IMR-90 (cell line): Measurements from ENCODE around the gene VILL. TPM values are rescaled to one million over a fixed set of nuclear protein-coding genes. Genes with fewer than 3 reads are reported as not detected.

Experiments used
- ATAC-seq: fragments of 200-7000 bp; cut with Tn5 transposase; 2 replicates; pipeline ENCODE4 v1.9.1; 2020; ENCODE audit warnings: low read depth, mild to moderate bottlenecking, moderate library complexity
- BruUV-seq: library from RNA; stranded (reverse); fragments of 400-500 nt; replicated peaks from 2 replicates; lab custom pipeline; 2021; lab: Mats Ljungman, UMichigan
- CTCF ChIA-PET: fragments of 300-600 bp; formaldehyde crosslinking; extraction: SDS; loops from one replicate; lab custom pipeline; 2021; ENCODE audit warnings: antibody characterized with exemption; lab: Yijun Ruan, JAX
- POLR2A ChIA-PET: fragments of 300-600 bp; sonication (Branson Sonifier 250); formaldehyde crosslinking; loops from one replicate; lab custom pipeline; 2022; ENCODE audit warnings: antibody characterized with exemption; ENCODE audit not compliant: unreplicated experiment; lab: Charles Lee
- DNase-seq: peaks from one replicate; pipeline ENCODE4 v3.0.0; 2013
- H2AFZ ChIP-seq: replicated peaks from 2 replicates; pipeline ENCODE3; 2013; ENCODE audit warnings: low read length, mild to moderate bottlenecking; ENCODE audit not compliant: poor library complexity
- H2AK5ac ChIP-seq: 2 replicates; pipeline ENCODE4 v1.6.1; 2013; ENCODE audit warnings: low read depth, low read length, inconsistent platforms
- H2AK9ac ChIP-seq: replicated peaks from 2 replicates; pipeline ENCODE3; 2013; ENCODE audit warnings: mild to moderate bottlenecking, low read depth, low read length, moderate library complexity; ENCODE audit not compliant: poor library complexity
- H2BK120ac ChIP-seq: 2 replicates; pipeline ENCODE4 v1.6.1; 2013; ENCODE audit warnings: low read depth, low read length, inconsistent platforms
- H2BK15ac ChIP-seq: 3 replicates; pipeline ENCODE4 v1.6.1; 2013; ENCODE audit warnings: low read depth, low read length, inconsistent platforms
- H2BK20ac ChIP-seq: 2 replicates; pipeline ENCODE4 v1.6.1; 2013; ENCODE audit warnings: low read depth, mild to moderate bottlenecking, inconsistent platforms, low read length, moderate library complexity
- H2BK5ac ChIP-seq: 2 replicates; pipeline ENCODE4 v1.6.1; 2013; ENCODE audit warnings: mild to moderate bottlenecking, low read depth, low read length, inconsistent platforms; ENCODE audit not compliant: poor library complexity, severe bottlenecking
- H3K14ac ChIP-seq: replicated peaks from 2 replicates; pipeline ENCODE4 v1.6.1; 2013; ENCODE audit warnings: low read depth, low read length, inconsistent platforms
- H3K18ac ChIP-seq: 2 replicates; pipeline ENCODE4 v1.6.1; 2013; ENCODE audit warnings: low read depth, low read length, control low read depth
- H3K23ac ChIP-seq: 2 replicates; pipeline ENCODE4 v1.6.1; 2013; ENCODE audit warnings: low read depth, low read length, inconsistent platforms
- H3K27ac ChIP-seq: 2 replicates; pipeline ENCODE4 v1.5.1; 2013; ENCODE audit warnings: mild to moderate bottlenecking, control low read depth, low read length; ENCODE audit not compliant: insufficient read depth
- H3K27me3 ChIP-seq: 2 replicates; pipeline ENCODE4 v1.6.1; 2013; ENCODE audit warnings: low read length; ENCODE audit not compliant: control insufficient read depth, insufficient read depth
- H3K36me3 ChIP-seq: 2 replicates; pipeline ENCODE4 v1.6.1; 2013; ENCODE audit warnings: low read length, mixed read lengths; ENCODE audit not compliant: control insufficient read depth, insufficient read depth
- H3K4ac ChIP-seq: 2 replicates; pipeline ENCODE4 v1.6.1; 2013; ENCODE audit warnings: low read depth, low read length, inconsistent platforms
- H3K4me1 ChIP-seq: 2 replicates; pipeline ENCODE4 v1.6.1; 2013; ENCODE audit warnings: low read length, mixed read lengths; ENCODE audit not compliant: control insufficient read depth, insufficient read depth
- H3K4me2 ChIP-seq: 2 replicates; pipeline ENCODE4 v1.6.1; 2013; ENCODE audit warnings: low read depth, mild to moderate bottlenecking, control low read depth, low read length, moderate library complexity
- H3K4me3 ChIP-seq: 2 replicates; pipeline ENCODE4 v1.5.1; 2013; ENCODE audit warnings: low read depth, mild to moderate bottlenecking, control low read depth, low read length, moderate library complexity; ENCODE audit not compliant: insufficient read depth
- H3K56ac ChIP-seq: 2 replicates; pipeline ENCODE4 v1.6.1; 2013; ENCODE audit warnings: low read length, inconsistent platforms; ENCODE audit not compliant: insufficient read depth; ENCODE audit errors: extremely low read depth
- H3K79me1 ChIP-seq, 2 experiments: 2 replicates each; pipeline ENCODE4 v1.6.1; 2013; ENCODE audit warnings: low read length in 2 of 2, inconsistent platforms in 1 of 2, low read depth in 1 of 2
- H3K9ac ChIP-seq: 2 replicates; pipeline ENCODE4 v1.6.1; 2013; ENCODE audit warnings: low read depth, low read length, control low read depth
- H3K9me1 ChIP-seq: 2 replicates; pipeline ENCODE4 v1.6.1; 2013; ENCODE audit warnings: low read length, inconsistent platforms; ENCODE audit not compliant: insufficient read depth
- H3K9me3 ChIP-seq: 2 replicates; pipeline ENCODE4 v1.6.1; 2013; ENCODE audit warnings: low read length; ENCODE audit not compliant: control insufficient read depth, insufficient read depth
- H4K20me1 ChIP-seq: 2 replicates; pipeline ENCODE4 v1.6.1; 2013; ENCODE audit warnings: low read length, inconsistent platforms; ENCODE audit not compliant: insufficient read depth
- H4K5ac ChIP-seq: 2 replicates; pipeline ENCODE4 v1.6.1; 2013; ENCODE audit warnings: mild to moderate bottlenecking, low read depth, low read length, control low read depth
- H4K8ac ChIP-seq, 2 experiments: 2 replicates each; pipeline ENCODE4 v1.6.1; 2013; ENCODE audit warnings: low read depth in 2 of 2, low read length in 2 of 2, control low read depth in 1 of 2, inconsistent platforms in 1 of 2
- H4K91ac ChIP-seq: 2 replicates; pipeline ENCODE4 v1.6.1; 2013; ENCODE audit warnings: low read depth, low read length, inconsistent platforms; ENCODE audit not compliant: insufficient read depth
- BHLHE40 ChIP-seq: fragments of 150-350 bp; IDR thresholded peaks from 2 replicates; pipeline ENCODE4 v1.6.1; 2016; ENCODE audit warnings: mild to moderate bottlenecking, low read depth, low read length
- CEBPB ChIP-seq: IDR thresholded peaks from 2 replicates; pipeline ENCODE4 v1.6.1; 2012; ENCODE audit warnings: low read depth, low read length, improper control_type of control experiment
- CHD1 ChIP-seq: IDR thresholded peaks from 2 replicates; pipeline ENCODE4 v1.6.1; 2012; ENCODE audit warnings: low read depth, low read length, improper control_type of control experiment
- FOS ChIP-seq: fragments of 150-350 bp; IDR thresholded peaks from 2 replicates; pipeline ENCODE4 v1.6.1; 2016; ENCODE audit warnings: low read depth, low read length
- MAFK ChIP-seq: IDR thresholded peaks from 2 replicates; pipeline ENCODE4 v1.6.1; 2012; ENCODE audit warnings: low read depth, low read length, improper control_type of control experiment
- MAZ ChIP-seq: IDR thresholded peaks from 2 replicates; pipeline ENCODE4 v1.6.1; 2012; ENCODE audit warnings: low read depth, mild to moderate bottlenecking, low read length, improper control_type of control experiment, moderate library complexity, borderline replicate concordance
- MXI1 ChIP-seq: IDR thresholded peaks from 2 replicates; pipeline ENCODE4 v1.6.1; 2012; ENCODE audit warnings: low read depth, mild to moderate bottlenecking, low read length, moderate library complexity, borderline replicate concordance
- NFE2L2 ChIP-seq: fragments of 150-350 bp; IDR thresholded peaks from 2 replicates; pipeline ENCODE4 v1.6.1; 2016; ENCODE audit warnings: low read depth, mild to moderate bottlenecking, low read length
- POLR2A ChIP-seq: IDR thresholded peaks from 2 replicates; pipeline ENCODE4 v1.6.1; 2012; ENCODE audit warnings: mild to moderate bottlenecking, low read depth, low read length
- RAD21 ChIP-seq: IDR thresholded peaks from 2 replicates; pipeline ENCODE4 v1.6.1; 2012; ENCODE audit warnings: low read length, improper control_type of control experiment
- RCOR1 ChIP-seq: IDR thresholded peaks from 2 replicates; pipeline ENCODE4 v1.6.1; 2012; ENCODE audit warnings: mild to moderate bottlenecking, low read length, improper control_type of control experiment; ENCODE audit not compliant: insufficient replicate concordance
- RFX5 ChIP-seq: IDR thresholded peaks from 2 replicates; pipeline ENCODE4 v1.8.0; 2012; ENCODE audit warnings: low read depth, mild to moderate bottlenecking, low read length, moderate library complexity
- SMC3 ChIP-seq: fragments of 150-350 bp; IDR thresholded peaks from 2 replicates; pipeline ENCODE4 v1.6.1; 2016; ENCODE audit warnings: low read depth, mild to moderate bottlenecking, antibody characterized with exemption, low read length, moderate library complexity
- WGBS, 2 experiments: methylation state at CpG; one replicate each; pipeline versions ENCODE4 v1.1.5 to v1.1.7; 2013; ENCODE audit warnings: missing lambda C conversion rate in 2 of 2; ENCODE audit not compliant: insufficient read length in 1 of 2; ENCODE audit errors: extremely low coverage in 2 of 2; 5-methylcytosine and 5-hydroxymethylcytosine counted together
- dilution Hi-C: fragments of 300-500 bp; cut with HindIII; formaldehyde crosslinking; loops from one replicate; pipeline ENCODE4 v1.14.3; 2018; ENCODE audit warnings: low sequenced_read_pairs; ENCODE audit not compliant: unreplicated experiment
- in situ Hi-C: fragments of 300-500 bp; cut with MboI; formaldehyde crosslinking; loops from 3 replicates; pipeline ENCODE4 v1.14.3; 2019; ENCODE audit warnings: low sequenced_read_pairs, inconsistent platforms, mixed read lengths
- intact Hi-C: fragments of 100-400 bp; cut with micrococcal nuclease; formaldehyde crosslinking; loops from 2 replicates; pipeline ENCODE4 v1.10.0; 2022
- polyA plus RNA-seq, 3 experiments: library from polyadenylated mRNA; depleted of rRNA; stranded (reverse); fragments of >200 nt; gene quantifications; 2 replicates each; pipeline ENCODE4 v1.2.3, GENCODE V29; 2012; ENCODE audit warnings: low replicate concordance in 1 of 3
- total RNA-seq: library from RNA; depleted of rRNA; stranded (reverse); fragments of >200 nt; gene quantifications from 2 replicates; pipeline ENCODE4 v1.2.3, GENCODE V29; 2012
- TF ChIP-seq, protein P1 (sequence below): fragments of 150-350 bp; IDR thresholded peaks from 2 replicates; pipeline ENCODE4 v1.6.1; 2017; ENCODE audit warnings: mild to moderate bottlenecking, antibody characterized with exemption, low read length, low read depth
- TF ChIP-seq, protein P2 (sequence below): conservative IDR thresholded peaks from 2 replicates; pipeline ENCODE4 v1.5.1; 2012; ENCODE audit warnings: mild to moderate bottlenecking, low read depth, low read length, improper control_type of control experiment
- TF ChIP-seq, protein P3 (sequence below): fragments of 150-350 bp; IDR thresholded peaks from 2 replicates; pipeline ENCODE4 v1.6.1; 2016; ENCODE audit warnings: low read depth, mild to moderate bottlenecking, low read length, moderate library complexity, borderline replicate concordance

VILL gene
- total and polyA plus RNA-seq, 2 of the 4 experiments (the other 2 are of a cell fraction): 2.3 to 4.7 TPM

DNA sequence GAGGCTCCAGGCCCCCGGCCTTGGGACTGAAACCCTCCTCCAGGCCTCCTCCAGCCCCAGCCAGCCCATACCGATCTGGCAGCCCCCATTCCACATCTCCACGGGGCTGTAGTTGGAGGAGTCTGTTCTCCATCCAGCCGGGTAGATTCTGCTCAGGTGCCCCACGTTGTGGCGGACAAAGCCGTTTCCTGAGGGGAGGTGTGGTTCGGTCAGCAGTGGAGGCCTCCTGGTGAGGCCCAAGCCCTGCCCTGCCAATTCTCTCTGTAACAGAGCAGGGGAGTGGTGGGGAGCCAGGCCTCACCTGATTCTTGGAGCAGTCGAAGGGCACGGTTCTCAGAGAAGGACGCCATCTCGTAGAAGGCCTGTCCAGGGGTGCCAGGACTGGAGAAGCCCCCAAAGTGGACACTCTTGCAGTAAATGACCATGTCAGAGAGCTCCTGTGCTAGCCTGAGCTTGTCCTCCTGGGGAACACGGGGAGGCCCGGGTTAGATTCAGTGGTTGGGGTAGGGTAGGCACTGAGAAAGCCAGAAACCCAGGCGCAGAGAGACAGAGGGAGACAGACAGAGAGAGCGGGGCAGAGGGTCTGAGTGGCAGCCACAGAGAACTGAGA lies 18.5 kb downstream of the VILL start:
- Histone ChIP-seq H2BK5ac (no peak overlapping the region), H3K9ac (no peak overlapping the region), H3K18ac (no peak overlapping the region), H4K8ac (no peak overlapping the region), H2AK9ac (peak overlapping the region; percentile 24), H3K27ac (no peak overlapping the region), H3K27me3 (no peaks in the 10 kb centered on the region), H3K9me1 (peaks cover 8% of the 10 kb centered on the region; the same call in 1 of the 2 replicates), H3K4me3 (no peak overlapping the region), H4K20me1 (peaks cover 3% of the 10 kb centered on the region; the same call in 1 of the 2 replicates), H3K9me3 (no peaks in the 10 kb centered on the region), H2BK20ac (no peak overlapping the region), H3K4me2 (no peak overlapping the region), H3K4me1 (no peaks in the 10 kb centered on the region), H3K14ac (no peak overlapping the region), H4K5ac (no peak overlapping the region), H3K36me3 (peaks cover 29% of the 10 kb centered on the region), H3K23ac (no peak overlapping the region), H3K56ac (no peak overlapping the region), H2AFZ (no peak overlapping the region), H2AK5ac (no peak overlapping the region), H3K79me1 (no peaks in the 10 kb centered on the region), H4K91ac (no peak overlapping the region), H2BK15ac (no peak overlapping the region), H2BK120ac (no peak overlapping the region), H3K4ac (no peak overlapping the region)
- CTCF ChIA-PET: no interaction called here
- BruUV-seq: no TSS peak
- TF ChIP-seq CEBPB (no peak), MAFK (no peak), CHD1 (no peak), FOS (no peak), RFX5 (no peak), NFE2L2 (no peak), BHLHE40 (no peak), MXI1 (no peak), POLR2A (no peak), RCOR1 (no peak), SMC3 (no peak), RAD21 (no peak), MAZ (no peak)
- TF ChIP-seq, protein P1, sequence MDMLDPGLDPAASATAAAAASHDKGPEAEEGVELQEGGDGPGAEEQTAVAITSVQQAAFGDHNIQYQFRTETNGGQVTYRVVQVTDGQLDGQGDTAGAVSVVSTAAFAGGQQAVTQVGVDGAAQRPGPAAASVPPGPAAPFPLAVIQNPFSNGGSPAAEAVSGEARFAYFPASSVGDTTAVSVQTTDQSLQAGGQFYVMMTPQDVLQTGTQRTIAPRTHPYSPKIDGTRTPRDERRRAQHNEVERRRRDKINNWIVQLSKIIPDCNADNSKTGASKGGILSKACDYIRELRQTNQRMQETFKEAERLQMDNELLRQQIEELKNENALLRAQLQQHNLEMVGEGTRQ: no peak
- TF ChIP-seq, protein P2, sequence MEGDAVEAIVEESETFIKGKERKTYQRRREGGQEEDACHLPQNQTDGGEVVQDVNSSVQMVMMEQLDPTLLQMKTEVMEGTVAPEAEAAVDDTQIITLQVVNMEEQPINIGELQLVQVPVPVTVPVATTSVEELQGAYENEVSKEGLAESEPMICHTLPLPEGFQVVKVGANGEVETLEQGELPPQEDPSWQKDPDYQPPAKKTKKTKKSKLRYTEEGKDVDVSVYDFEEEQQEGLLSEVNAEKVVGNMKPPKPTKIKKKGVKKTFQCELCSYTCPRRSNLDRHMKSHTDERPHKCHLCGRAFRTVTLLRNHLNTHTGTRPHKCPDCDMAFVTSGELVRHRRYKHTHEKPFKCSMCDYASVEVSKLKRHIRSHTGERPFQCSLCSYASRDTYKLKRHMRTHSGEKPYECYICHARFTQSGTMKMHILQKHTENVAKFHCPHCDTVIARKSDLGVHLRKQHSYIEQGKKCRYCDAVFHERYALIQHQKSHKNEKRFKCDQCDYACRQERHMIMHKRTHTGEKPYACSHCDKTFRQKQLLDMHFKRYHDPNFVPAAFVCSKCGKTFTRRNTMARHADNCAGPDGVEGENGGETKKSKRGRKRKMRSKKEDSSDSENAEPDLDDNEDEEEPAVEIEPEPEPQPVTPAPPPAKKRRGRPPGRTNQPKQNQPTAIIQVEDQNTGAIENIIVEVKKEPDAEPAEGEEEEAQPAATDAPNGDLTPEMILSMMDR: no peak
- TF ChIP-seq, protein P3, sequence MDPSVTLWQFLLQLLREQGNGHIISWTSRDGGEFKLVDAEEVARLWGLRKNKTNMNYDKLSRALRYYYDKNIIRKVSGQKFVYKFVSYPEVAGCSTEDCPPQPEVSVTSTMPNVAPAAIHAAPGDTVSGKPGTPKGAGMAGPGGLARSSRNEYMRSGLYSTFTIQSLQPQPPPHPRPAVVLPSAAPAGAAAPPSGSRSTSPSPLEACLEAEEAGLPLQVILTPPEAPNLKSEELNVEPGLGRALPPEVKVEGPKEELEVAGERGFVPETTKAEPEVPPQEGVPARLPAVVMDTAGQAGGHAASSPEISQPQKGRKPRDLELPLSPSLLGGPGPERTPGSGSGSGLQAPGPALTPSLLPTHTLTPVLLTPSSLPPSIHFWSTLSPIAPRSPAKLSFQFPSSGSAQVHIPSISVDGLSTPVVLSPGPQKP: no peak
- intact Hi-C loops (no loop called here), in situ Hi-C loops (no loop called here), dilution Hi-C loops (no loop called here)
- ATAC-seq (no peak), DNase-seq (no peak)
- WGBS, 2 experiments: 92% methylated on average over 4 of the region's 16 CpGs; no CpG with 5 or more reads in 1 of the 2 experiments
- POLR2A ChIA-PET: no interaction called here
